Neural cell (in vitro differentiated cells): ENCODE data around the gene C12orf42. TPM values are rescaled to one million over a fixed set of nuclear protein-coding genes. Genes with fewer than 3 reads are reported as not detected.

Experiments
- H2AFZ ChIP-seq: fragments of 200-600, 300-800 bp; sonication (generic), shearing (Covaris generic); 2 replicates; pipeline ENCODE4 v1.6.0; 2014; ENCODE audit warnings: low read depth, mild to moderate bottlenecking, antibody characterized with exemption, low read length, moderate library complexity
- H3F3A ChIP-seq: fragments of 200-600 bp; shearing (Covaris generic); 2 replicates; pipeline ENCODE4 v1.6.1; 2016; ENCODE audit warnings: mild to moderate bottlenecking, moderate library complexity, mixed read lengths, antibody characterized with exemption, low read length; ENCODE audit not compliant: insufficient read depth, poor library complexity, severe bottlenecking
- H3K27ac ChIP-seq: fragments of 200-600, 300-800 bp; sonication (generic), shearing (Covaris generic); 2 replicates; pipeline ENCODE4 v1.5.1; 2014; ENCODE audit warnings: mild to moderate bottlenecking, low read length, moderate library complexity
- H3K27me3 ChIP-seq: fragments of 300-800, 200-600 bp; sonication (generic), shearing (Covaris generic); 2 replicates; pipeline ENCODE4 v1.6.0; 2014; ENCODE audit warnings: mild to moderate bottlenecking, low read depth, low read length, moderate library complexity; ENCODE audit not compliant: insufficient read depth
- H3K36me3 ChIP-seq: fragments of 300-800, 200-600 bp; sonication (generic), shearing (Covaris generic); 2 replicates; pipeline ENCODE4 v1.5.1; 2014; ENCODE audit warnings: mild to moderate bottlenecking, antibody characterized with exemption, low read length, moderate library complexity; ENCODE audit not compliant: insufficient read depth
- H3K4me2 ChIP-seq: fragments of 300-800, 200-600 bp; sonication (generic), shearing (Covaris generic); 2 replicates; pipeline ENCODE4 v1.6.0; 2014; ENCODE audit warnings: mild to moderate bottlenecking, low read length
- H3K4me3 ChIP-seq: fragments of 300-800, 200-600 bp; sonication (generic), shearing (Covaris generic); 2 replicates; pipeline ENCODE4 v1.5.1; 2014; ENCODE audit warnings: mild to moderate bottlenecking, low read length, moderate library complexity
- H3K79me2 ChIP-seq: fragments of 200-600 bp; shearing (Covaris generic); replicated peaks from 2 replicates; pipeline ENCODE4 v1.6.0; 2014; ENCODE audit warnings: mild to moderate bottlenecking, low read length, moderate library complexity; ENCODE audit not compliant: insufficient read depth
- H3K9ac ChIP-seq: fragments of 300-800, 200-600 bp; sonication (generic), shearing (Covaris generic); 2 replicates; pipeline ENCODE4 v1.6.1; 2016; ENCODE audit warnings: mild to moderate bottlenecking, low read length, mixed read lengths
- H3K9me2 ChIP-seq: fragments of 200-600 bp; shearing (Covaris generic); 2 replicates; pipeline ENCODE4 v1.6.1; 2016; ENCODE audit warnings: mild to moderate bottlenecking, low read length, mixed read lengths; ENCODE audit not compliant: insufficient read depth
- H3K9me3 ChIP-seq: fragments of 200-600, 300-800 bp; sonication (generic), shearing (Covaris generic); 2 replicates; pipeline ENCODE4 v1.6.1; 2016; ENCODE audit warnings: mild to moderate bottlenecking, mixed run types, low read length, moderate library complexity, mixed read lengths
- H4K20me1 ChIP-seq: fragments of 200-600 bp; shearing (Covaris generic); 2 replicates; pipeline ENCODE4 v1.6.1; 2016; ENCODE audit warnings: mild to moderate bottlenecking, mixed run types; ENCODE audit not compliant: insufficient read depth
- CTCF ChIP-seq: fragments of 450-650 bp; IDR thresholded peaks from 2 replicates; pipeline ENCODE4 v1.5.1; 2014; ENCODE audit warnings: antibody characterized with exemption, mild to moderate bottlenecking, moderate library complexity; ENCODE audit not compliant: poor library complexity, severe bottlenecking
- EP300 ChIP-seq: fragments of 450-650 bp; conservative IDR thresholded peaks from 2 replicates; pipeline ENCODE4 v1.6.1; 2014; ENCODE audit warnings: antibody characterized with exemption, mild to moderate bottlenecking, moderate library complexity; ENCODE audit not compliant: poor library complexity, severe bottlenecking
- EZH2 ChIP-seq: fragments of 200-600, 300-800 bp; shearing (Covaris generic), sonication (generic); IDR thresholded peaks from 2 replicates; pipeline ENCODE4 v1.6.1; 2014; ENCODE audit warnings: antibody characterized with exemption, low read length, borderline replicate concordance, mild to moderate bottlenecking; ENCODE audit not compliant: insufficient read depth, poor library complexity, severe bottlenecking
- MXI1 ChIP-seq: fragments of 450-650 bp; conservative IDR thresholded peaks from 2 replicates; pipeline ENCODE4 v1.6.1; 2014; ENCODE audit warnings: antibody characterized with exemption, mild to moderate bottlenecking; ENCODE audit not compliant: poor library complexity, severe bottlenecking
- POLR2AphosphoS5 ChIP-seq: IDR thresholded peaks from 2 replicates; pipeline ENCODE4 v1.6.1; 2012
- RAD21 ChIP-seq: fragments of 450-650 bp; conservative IDR thresholded peaks from 2 replicates; pipeline ENCODE4 v1.6.1; 2014; ENCODE audit warnings: antibody characterized with exemption, mild to moderate bottlenecking, moderate library complexity
- REST ChIP-seq: IDR thresholded peaks from 2 replicates; pipeline ENCODE4 v1.6.1; 2012; ENCODE audit warnings: borderline replicate concordance
- SMC3 ChIP-seq: fragments of 450-650 bp; conservative IDR thresholded peaks from 2 replicates; pipeline ENCODE4 v1.6.1; 2014; ENCODE audit warnings: antibody characterized with exemption, mild to moderate bottlenecking, moderate library complexity; ENCODE audit not compliant: poor library complexity
- TAF1 ChIP-seq: IDR thresholded peaks from 2 replicates; pipeline ENCODE4 v1.6.1; 2012; ENCODE audit warnings: low read depth
- polyA plus RNA-seq: library from polyadenylated mRNA; depleted of rRNA; stranded (reverse); fragments of >200 nt; gene quantifications from 2 replicates; pipeline ENCODE4 v1.2.3, GENCODE V29; 2014

Gene C12orf42
- polyA plus RNA-seq, 1 donor from 2014 or later, result 0.54 TPM

DNA sequence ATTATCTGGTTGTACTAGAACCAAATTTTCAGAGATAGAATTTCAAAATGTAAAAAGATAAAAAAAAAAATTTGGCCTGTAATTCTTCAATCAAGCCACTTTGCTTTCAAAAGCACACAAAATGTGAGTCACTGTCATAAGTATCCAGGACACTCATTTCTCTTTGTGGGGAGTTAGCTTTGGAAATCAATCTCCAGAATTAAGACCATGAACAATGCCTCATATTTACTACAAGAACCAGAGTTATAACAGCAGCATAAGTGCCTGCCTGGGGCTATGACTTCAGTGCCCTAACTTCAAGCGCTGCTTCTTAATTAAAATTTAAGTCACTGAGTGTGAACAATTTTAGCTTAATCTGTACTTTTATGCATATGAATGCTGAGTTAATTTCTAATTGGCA is 162.1 kb downstream of the C12orf42 start:
- Histone ChIP-seq H3K9ac (no peak overlapping the region), H3K9me3 (no peaks in the 10 kb centered on the region), H3K4me2 (no peak overlapping the region), H4K20me1 (no peaks in the 10 kb centered on the region), H2AFZ (no peak overlapping the region), H3K4me3 (no peak overlapping the region), H3K36me3 (no peaks in the 10 kb centered on the region), H3K27me3 (no peaks in the 10 kb centered on the region), H3K79me2 (no peaks in the 10 kb centered on the region), H3K9me2 (no peaks in the 10 kb centered on the region), H3F3A (no peaks in the 10 kb centered on the region), H3K27ac (no peak overlapping the region)
- no peak for TF ChIP-seq REST
- TF ChIP-seq MXI1, result no peak
- TF ChIP-seq EP300, result no peak
- TF ChIP-seq TAF1, result no peak
- TF ChIP-seq CTCF, result no peak
- no peak for TF ChIP-seq POLR2AphosphoS5
- no peak for TF ChIP-seq RAD21

- TF ChIP-seq MXI1, result no peak
- no peak for TF ChIP-seq POLR2AphosphoS5
- no peak for TF ChIP-seq EZH2
- TF ChIP-seq TAF1, result no peak
- no peak for TF ChIP-seq EP300
- TF ChIP-seq CTCF, result no peak
- TF ChIP-seq REST, result no peak
- no peak for TF ChIP-seq SMC3
- TF ChIP-seq RAD21, result no peak
- Histone ChIP-seq H3K9me2 (no peaks in the 10 kb centered on the region), H3K36me3 (no peaks in the 10 kb centered on the region), H3K9ac (no peak overlapping the region), H3K27ac (no peak overlapping the region), H3K9me3 (no peaks in the 10 kb centered on the region), H3K4me2 (no peak overlapping the region), H3K27me3 (no peaks in the 10 kb centered on the region), H3K79me2 (no peaks in the 10 kb centered on the region), H4K20me1 (no peaks in the 10 kb centered on the region), H3F3A (no peaks in the 10 kb centered on the region), H3K4me3 (no peak overlapping the region), H2AFZ (no peak overlapping the region)
Observed at GRCh38 chr12:103331643-103332042, 164.1 kb downstream of the C12orf42 start.
